Endothelial cell of umbilical vein (primary cell): ENCODE data around the gene MT1F.

Experiments
- EZH2 ChIP-seq: IDR thresholded peaks from 2 replicates; pipeline ENCODE4 v1.6.1; 2012; ENCODE audit warnings: borderline replicate concordance, low read depth, mild to moderate bottlenecking, moderate library complexity, low read length, inconsistent platforms; ENCODE audit not compliant: severe bottlenecking
- TF ChIP-seq, protein P1 (sequence below), 2 donors: IDR thresholded peaks; 1 replicate in 1 of 2; 2 replicates in 1 of 2; pipeline ENCODE4 v1.5.1; 2011; ENCODE audit warnings: low read length in 2 of 2, mild to moderate bottlenecking in 2 of 2, moderate library complexity in 2 of 2, control low read depth in 1 of 2, inconsistent platforms in 1 of 2, low read depth in 1 of 2; ENCODE audit not compliant: insufficient read depth in 1 of 2; ENCODE audit errors: extremely low read depth in 1 of 2

DNA sequence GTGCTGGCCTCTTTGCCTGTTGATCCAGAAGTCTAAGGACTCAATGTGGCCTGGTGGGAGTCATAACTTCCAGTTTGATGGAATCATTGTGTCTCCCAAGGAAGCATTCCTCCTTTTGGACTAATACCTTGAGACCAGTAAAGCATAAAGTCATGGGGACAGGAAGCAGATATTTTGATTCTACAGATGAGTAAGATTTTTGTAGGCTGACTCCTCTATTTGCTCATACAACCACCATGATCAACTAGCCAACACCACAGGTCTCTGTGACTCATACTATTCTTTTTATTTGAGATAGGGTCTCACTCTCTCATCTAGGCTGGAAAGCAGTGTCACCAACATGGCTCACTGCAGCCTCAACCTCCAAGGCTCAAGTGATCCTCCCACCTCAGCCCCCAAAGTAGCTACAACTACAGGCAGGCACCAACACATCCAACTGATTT lies 43.2 kb upstream of the MT1F start:
- TF ChIP-seq, protein P1, sequence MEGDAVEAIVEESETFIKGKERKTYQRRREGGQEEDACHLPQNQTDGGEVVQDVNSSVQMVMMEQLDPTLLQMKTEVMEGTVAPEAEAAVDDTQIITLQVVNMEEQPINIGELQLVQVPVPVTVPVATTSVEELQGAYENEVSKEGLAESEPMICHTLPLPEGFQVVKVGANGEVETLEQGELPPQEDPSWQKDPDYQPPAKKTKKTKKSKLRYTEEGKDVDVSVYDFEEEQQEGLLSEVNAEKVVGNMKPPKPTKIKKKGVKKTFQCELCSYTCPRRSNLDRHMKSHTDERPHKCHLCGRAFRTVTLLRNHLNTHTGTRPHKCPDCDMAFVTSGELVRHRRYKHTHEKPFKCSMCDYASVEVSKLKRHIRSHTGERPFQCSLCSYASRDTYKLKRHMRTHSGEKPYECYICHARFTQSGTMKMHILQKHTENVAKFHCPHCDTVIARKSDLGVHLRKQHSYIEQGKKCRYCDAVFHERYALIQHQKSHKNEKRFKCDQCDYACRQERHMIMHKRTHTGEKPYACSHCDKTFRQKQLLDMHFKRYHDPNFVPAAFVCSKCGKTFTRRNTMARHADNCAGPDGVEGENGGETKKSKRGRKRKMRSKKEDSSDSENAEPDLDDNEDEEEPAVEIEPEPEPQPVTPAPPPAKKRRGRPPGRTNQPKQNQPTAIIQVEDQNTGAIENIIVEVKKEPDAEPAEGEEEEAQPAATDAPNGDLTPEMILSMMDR (IDR thresholded peaks at IDR 0.05; ENCODE audit: extremely low read depth in 1 of 2, insufficient read depth in 1 of 2, low read depth in 1 of 2, low read length in 2 of 2) = no peak
- TF ChIP-seq EZH2 = no peak
